HG03066 (cell line): Measurements from ENCODE around the gene CCT5.
A peak's percentile ranks its signal among the peaks of the same experiment; 100 is the strongest.

Experiments used
- ATAC-seq: cut with Tn5 transposase; IDR thresholded peaks from one replicate; pipeline ENCODE4 v1.9.1; 2021; ENCODE audit warnings: low read depth; ENCODE audit not compliant: unreplicated experiment

CCT5 gene

DNA sequence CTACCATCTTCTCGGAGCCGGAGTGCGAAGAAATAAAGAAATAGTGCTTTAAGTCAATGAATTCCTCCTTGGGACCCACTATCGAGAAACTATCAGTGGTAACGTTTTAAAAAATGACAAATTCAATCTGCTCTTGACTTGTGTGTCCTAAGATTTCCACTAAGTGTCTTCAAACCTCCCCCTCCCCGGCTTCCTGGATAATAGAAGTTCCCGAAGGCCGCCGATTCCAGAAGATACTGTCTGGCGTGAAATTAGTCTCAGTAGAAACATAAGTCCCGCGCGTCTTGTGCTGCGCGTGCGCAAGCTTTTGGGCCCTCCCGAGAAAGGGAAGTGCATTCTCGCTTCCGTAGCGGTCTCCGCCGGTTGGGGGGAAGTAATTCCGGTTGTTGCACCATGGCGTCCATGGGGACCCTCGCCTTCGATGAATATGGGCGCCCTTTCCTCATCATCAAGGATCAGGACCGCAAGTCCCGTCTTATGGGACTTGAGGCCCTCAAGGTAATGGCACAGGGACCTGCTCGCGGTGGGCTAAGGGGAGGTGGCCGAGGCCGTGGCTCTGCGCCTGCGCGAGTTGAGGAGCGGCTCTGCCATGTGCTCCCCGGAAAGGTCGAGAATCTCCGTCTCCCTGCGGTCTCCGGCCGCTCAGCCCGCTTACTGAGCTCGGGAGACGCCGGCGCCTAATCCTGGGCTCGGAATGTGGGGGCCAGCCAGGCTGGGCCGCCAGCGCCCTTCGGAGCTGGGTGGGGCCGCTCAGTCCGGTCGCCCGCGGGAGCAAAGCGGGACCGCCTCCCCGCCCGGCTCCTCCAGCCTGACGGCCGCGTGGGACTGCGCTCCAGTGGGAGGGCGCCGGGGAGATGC, at the start of gene CCT5:
Gene CCT5 (plus strand): TSS at position 333 of the 858 bp plus-strand sequence. CDS start 61 bp downstream, at position 394.
- peak; percentile 81 for ATAC-seq

DNA sequence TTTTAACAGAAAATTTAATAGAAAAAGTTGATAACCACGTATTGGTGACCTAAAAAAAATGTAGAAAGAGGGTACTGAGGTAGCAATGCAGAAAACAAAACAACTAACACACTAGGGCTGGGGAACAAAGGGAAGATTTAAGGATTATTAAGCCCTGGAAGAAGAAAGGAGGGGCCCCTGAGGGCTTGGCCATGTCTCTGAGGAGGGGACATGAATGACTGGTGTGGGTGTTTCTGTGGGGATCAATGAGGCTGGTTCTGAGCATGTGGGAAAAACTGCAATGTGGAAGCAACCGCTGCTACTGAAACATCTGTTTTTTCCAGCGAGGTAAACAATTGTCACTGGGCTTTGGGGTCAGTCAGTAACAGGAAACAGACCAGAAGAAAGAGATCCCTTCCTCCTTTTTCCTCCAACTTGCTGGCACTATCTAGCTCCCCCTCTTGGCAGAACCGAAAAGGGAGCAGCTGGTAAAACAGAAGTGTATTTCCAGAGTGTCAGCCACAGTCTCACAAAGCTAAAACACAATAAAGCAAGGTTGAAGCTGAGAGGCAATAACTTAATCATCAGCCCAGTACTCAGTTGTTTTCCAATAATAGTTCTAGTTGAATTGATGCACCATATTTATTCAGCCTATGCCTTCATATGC, 48.7 kb upstream of the CCT5 start:
- ATAC-seq: no peak

GRCh38 chr5:10202089-10202910, 47.8 kb upstream of the CCT5 start:
- no peak for ATAC-seq

DNA sequence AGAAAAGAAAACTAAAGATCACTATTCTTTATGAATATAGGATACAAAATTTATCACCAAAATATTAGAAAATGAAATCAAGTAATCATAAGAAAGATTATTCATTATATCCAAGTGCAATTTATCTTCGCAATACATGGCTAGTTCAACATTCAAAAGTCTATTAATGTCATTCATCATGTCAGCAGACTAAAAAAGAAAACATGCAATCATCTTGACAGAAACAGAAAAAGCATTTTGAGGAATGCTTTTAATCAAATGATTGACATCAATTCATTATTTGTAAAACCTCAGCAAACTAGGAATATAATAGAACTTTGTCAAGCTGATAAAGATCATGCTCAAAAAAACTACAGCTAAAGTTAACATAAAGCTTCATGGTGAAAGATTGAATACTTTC, 41.1 kb upstream of the CCT5 start:
- no peak for ATAC-seq

- ATAC-seq: no peak
Measured at GRCh38 chr5:10213316-10213715, 36.8 kb upstream of the CCT5 start.

DNA sequence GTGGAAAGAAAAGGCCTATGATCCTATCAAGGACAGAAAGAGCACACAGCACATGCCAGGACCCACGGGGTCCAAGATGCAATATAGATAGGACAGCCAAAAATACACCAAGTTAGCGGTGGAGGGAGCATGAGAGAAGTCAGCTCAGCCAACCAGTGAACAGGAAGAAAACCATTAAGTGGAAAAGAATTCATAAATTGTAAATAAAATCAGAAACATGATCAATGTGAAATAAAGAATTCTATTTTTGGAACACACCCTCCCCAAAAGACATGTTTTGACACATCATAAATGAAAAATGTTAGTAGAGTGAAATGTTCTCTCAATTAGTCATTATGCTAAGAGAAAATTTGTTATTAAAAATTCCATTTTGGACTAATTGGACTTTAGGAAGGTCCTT, 36.0 kb upstream of the CCT5 start:
- no peak for ATAC-seq

DNA sequence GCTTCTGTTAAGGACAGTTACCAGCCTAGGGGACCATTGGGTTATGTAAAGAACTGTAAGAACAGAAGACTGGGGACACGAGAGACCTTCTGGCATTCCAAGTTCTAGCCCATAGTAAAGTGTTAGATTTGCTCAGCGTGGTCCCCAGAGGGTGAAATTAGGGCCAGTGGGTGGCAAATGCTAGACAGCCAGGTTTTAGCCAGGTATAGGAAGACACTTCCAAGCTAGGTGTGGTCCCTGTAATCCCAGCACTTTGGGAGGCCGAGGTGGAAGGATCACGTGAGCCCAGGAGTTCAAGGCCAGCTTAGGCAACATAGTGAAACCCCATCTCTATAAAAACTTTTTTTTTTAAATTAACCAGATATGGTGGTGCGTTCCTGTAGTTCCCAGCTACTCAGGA, 34.7 kb upstream of the CCT5 start:
- no peak for ATAC-seq

DNA sequence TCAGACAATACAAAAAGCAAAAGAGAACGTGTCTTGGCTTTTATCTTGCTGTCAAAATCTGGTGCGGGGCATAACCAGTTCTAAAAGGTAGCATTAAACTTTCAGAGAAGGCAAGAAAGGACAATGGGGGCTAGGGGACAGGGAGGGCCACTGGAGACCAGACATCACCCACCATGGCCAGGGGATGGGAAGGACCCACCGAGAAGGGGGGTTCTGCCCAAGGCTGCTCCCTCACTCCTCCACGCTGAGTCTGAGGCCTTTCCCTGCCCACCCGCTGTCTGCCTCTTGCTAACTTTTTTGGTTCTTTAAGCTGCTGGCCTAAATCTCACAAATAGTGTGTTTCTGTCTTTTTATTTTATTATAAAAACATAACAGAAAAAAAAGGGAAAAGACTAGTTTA, 34.0 kb upstream of the CCT5 start:
- ATAC-seq: no peak

DNA sequence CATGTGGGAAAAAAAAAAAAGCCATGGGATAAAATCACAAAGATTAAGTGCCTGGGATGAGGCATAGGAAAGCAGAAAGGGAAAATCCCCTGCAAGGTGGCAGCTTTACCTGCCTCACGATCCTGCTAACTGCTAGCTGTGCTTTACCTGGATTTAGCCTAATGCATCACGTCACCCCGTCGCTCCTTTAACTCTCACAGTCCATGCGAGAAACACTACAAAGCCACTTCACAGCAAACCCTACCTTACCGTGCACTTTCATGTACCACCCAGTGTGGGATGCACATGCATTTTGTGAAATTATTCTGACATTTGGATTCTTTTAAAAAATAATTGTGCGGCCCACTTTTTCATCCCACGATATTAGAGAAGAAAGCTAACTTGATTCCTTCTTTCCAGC, 31.4 kb upstream of the CCT5 start:
- ATAC-seq: no peak

DNA sequence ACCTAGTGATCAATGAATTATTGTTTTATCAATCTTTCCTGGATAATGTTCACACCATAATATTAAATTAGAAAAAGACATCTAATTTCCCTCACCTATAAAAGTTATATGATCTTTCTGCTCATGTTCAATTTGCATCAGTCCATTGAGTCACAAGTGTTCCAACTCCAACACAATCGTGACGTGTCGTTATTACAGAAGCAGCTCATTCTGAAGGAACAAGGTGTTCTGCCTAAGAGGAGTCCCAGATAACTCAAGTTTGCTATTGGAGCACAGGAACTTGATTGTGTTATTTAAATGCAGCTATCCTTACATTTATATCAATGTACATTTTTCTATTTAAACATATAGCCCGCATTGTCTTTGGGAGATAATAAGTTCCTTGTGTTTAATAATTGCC, 31.0 kb upstream of the CCT5 start:
- no peak for ATAC-seq

DNA sequence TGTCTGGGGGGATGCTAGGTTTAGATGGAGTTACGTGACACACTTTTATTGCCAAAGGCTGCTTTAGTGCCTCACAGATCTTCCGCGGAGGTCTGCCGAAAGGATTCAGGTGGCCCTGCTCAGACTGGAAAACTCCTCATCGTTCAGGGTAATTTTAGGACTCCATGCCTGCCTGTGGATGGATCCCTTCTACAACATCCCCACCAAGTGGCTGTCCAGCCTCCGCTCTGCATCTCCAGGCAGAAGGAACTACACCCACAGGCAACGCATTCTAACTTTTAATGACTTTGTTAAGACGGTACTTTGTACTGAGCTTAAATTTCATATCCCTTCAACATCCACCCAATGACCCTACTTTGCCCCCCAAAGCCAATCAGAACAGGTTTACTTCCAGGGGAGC, 29.8 kb upstream of the CCT5 start:
- no peak for ATAC-seq

- ATAC-seq: no peak
Measured at GRCh38 chr5:10222326-10222725, 27.8 kb upstream of the CCT5 start.

- ATAC-seq: no peak
Measured at GRCh38 chr5:10227379-10227778, 22.7 kb upstream of the CCT5 start.

DNA sequence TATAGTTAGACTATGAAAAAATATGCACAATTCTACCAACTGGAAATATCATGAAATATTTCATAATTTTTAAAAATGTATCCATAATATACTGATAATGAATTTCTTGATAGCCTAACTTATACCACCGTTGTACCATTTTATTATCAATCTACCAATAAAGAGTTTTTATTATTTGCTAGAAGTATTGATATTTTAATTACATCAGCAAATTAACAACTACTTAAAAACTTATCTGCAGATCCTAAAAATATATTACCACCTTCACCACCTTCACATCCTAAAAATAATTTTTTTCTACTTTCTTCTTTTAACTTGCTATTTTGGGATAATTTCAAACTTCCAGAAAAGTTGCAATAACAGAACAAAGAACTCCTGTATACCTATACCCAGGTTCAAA, 21.8 kb upstream of the CCT5 start:
- ATAC-seq: no peak

- ATAC-seq: no peak
Measured at GRCh38 chr5:10229306-10230048, 20.6 kb upstream of the CCT5 start.

DNA sequence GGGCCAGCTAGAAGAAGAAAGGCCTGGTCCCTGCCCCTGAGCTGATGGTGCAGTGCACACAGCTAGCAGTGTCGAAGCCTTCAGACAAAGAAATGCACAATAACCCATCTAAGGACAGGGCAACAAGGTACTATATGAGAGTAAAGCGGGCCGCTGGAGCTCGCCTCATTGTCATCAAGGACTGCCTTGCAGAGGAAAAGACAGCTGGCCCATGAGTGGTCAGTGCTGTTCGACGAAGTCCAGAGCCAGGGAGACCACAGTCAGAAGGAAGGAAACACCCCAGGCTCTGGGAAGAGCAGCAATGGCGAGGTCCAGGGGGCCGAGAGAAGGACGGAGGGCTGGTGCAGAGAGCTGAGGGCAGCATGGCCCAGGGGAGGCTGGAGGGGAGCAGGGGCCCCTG, 17.7 kb upstream of the CCT5 start:
- no peak for ATAC-seq

DNA sequence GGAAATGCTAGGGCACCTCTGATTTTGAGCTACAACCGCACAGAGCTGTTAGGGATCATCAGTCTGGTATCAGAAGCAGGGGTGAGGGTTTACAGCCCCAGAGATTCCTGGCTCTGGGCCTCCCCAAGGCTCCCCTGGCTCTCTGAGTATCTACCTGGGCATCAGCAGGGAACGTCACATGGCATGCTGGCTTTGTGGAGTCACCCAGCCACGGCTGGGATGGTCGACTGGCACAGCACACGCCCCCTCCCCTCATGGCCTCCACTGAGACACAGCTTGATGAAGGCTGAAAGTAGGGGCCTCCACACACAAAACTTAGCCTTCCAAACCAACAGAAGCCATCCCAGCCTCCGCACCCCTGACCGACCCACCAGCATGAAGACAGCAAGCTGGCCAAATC, 17.1 kb upstream of the CCT5 start:
- ATAC-seq: no peak

DNA sequence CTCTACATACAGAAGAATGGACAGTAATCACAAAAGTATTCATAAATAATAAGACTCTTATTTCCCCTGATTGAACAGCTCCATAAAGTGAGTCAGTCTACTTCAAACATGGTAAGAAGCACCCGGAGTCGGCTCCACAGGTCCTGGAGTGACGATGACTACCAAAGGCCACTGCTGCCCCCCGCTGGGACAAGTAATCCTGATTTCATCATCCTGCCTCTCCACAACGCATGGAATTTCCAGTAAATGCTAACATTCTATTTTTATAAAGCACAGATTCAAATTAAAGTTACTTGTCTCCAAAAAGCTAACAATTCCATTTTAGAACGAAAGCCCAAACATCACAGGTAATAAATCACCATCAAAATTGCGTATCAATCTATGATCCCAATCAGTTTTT, 16.6 kb upstream of the CCT5 start:
- no peak for ATAC-seq

DNA sequence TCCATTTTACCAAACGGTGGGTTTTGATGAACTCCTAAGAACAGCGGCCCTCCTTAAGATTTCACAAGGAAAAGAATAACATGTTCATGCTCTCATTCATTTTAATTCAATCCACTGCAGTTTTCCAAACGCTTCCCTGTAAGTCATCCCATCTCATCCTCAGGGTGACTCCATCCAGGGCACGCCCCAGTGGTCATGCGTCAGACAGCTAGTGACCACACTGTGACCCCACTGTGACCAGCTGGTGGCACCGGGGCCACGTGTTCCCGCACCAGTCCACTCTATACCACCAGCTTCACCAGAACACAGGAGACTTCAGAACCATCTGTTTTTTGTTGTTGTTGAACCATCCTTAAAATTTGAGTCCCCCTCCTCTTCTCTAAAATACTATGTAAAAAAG, 14.7 kb upstream of the CCT5 start:
- no peak for ATAC-seq

DNA sequence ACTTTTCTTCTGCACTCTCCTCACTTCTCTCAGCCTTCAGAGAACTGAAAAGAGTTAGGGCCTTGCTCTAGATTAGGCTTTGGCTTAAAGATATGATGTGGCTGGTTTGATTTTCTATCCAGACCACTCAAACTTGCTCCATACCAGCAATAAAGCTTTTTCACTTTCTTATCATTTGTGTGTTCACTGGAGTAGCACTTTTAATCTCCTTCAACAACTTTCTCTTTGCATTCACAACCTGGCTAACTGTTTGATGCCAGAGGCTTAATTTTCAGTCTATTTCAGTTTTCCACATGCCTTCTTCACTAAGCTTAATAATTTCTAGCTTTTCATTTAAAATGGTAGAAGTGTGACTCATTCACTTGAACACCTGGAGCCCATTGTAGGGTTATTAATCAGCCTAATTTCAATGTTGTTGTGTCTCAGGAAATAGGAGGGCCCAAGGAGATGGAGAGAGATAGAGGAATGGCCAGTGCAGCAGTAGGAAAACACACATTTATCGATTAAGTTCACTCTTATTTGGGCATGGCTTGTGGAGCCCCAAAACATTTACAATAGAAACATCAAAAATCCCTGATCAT, 6.3 kb upstream of the CCT5 start:
- ATAC-seq: no peak
